Endodermal cell (in vitro differentiated cells): Measurements from ENCODE around the gene TRIM67. TPM values are rescaled to one million over a fixed set of nuclear protein-coding genes. Genes with fewer than 3 reads are reported as not detected.
A peak's percentile ranks its signal among the peaks of the same experiment; 100 is the strongest.

Experiments used
- DNase-seq: peaks from one replicate; pipeline ENCODE4 v3.0.0-alpha.2; 2017
- H3K27ac ChIP-seq: 2 replicates; pipeline ENCODE4 v1.5.1; 2013; ENCODE audit warnings: mild to moderate bottlenecking, low read depth, low read length, moderate library complexity
- H3K27me3 ChIP-seq: 2 replicates; pipeline ENCODE4 v1.6.1; 2013; ENCODE audit warnings: mild to moderate bottlenecking, low read length, moderate library complexity; ENCODE audit not compliant: insufficient read depth, control insufficient read depth, poor library complexity, severe bottlenecking
- H3K36me3 ChIP-seq: 2 replicates; pipeline ENCODE4 v1.7.0; 2013; ENCODE audit warnings: mild to moderate bottlenecking, low read length, moderate library complexity; ENCODE audit not compliant: control insufficient read depth, insufficient read depth
- H3K4me1 ChIP-seq: one replicate; pipeline ENCODE4 v1.7.0; 2013; ENCODE audit warnings: low read length; ENCODE audit not compliant: control insufficient read depth, insufficient read depth
- H3K4me3 ChIP-seq: 2 replicates; pipeline ENCODE4 v1.5.1; 2013; ENCODE audit warnings: mild to moderate bottlenecking, low read length, moderate library complexity
- H3K9ac ChIP-seq: 2 replicates; pipeline ENCODE4 v1.6.1; 2013; ENCODE audit warnings: mild to moderate bottlenecking, low read length, moderate library complexity; ENCODE audit not compliant: poor library complexity, severe bottlenecking; ENCODE audit errors: extremely low read depth
- H3K9me3 ChIP-seq: 2 replicates; pipeline ENCODE4 v1.6.1; 2013; ENCODE audit warnings: mild to moderate bottlenecking, low read length, moderate library complexity; ENCODE audit not compliant: control insufficient read depth
- H3K27ac Mint-ChIP-seq: 2 replicates; pipeline ENCODE4 v1.8.0; 2020; ENCODE audit warnings: mixed read lengths
- H3K27me3 Mint-ChIP-seq: 2 replicates; pipeline ENCODE4 v1.8.0; 2021; ENCODE audit warnings: mild to moderate bottlenecking, mixed read lengths; ENCODE audit not compliant: insufficient read depth
- H3K36me3 Mint-ChIP-seq: 2 replicates; pipeline ENCODE4 v1.8.0; 2020; ENCODE audit warnings: low read depth, mixed read lengths
- H3K4me1 Mint-ChIP-seq: 2 replicates; pipeline ENCODE4 v1.8.0; 2020; ENCODE audit warnings: mixed read lengths
- H3K4me3 Mint-ChIP-seq: 2 replicates; pipeline ENCODE4 v1.8.0; 2020; ENCODE audit warnings: mild to moderate bottlenecking, moderate library complexity, mixed read lengths
- H3K9me3 Mint-ChIP-seq: 2 replicates; pipeline ENCODE4 v1.8.0; 2020; ENCODE audit warnings: mild to moderate bottlenecking, mixed read lengths
- CTCF ChIP-seq: fragments of 200-600 bp; sonication (generic); conservative IDR thresholded peaks from 2 replicates; pipeline ENCODE4 v1.5.0; 2021; ENCODE audit warnings: antibody characterized with exemption, mild to moderate bottlenecking
- WGBS, 2 experiments: methylation state at CpG; one replicate each; pipeline versions ENCODE4 v1.1.5 to v1.1.7; 2013; ENCODE audit warnings: missing lambda C conversion rate in 2 of 2, mixed read lengths in 1 of 2; ENCODE audit not compliant: insufficient coverage in 1 of 2, insufficient read length in 1 of 2; 5-methylcytosine and 5-hydroxymethylcytosine counted together
- total RNA-seq, 2 donors: library from RNA; stranded (reverse); fragmentation: NEBNext Ultra II Directional in 1 of 2; extraction: Animal tissue kit (Norgen Biotek cat#: 25700) in 1 of 2; gene quantifications; 2 replicates in 1 of 2; 3 replicates in 1 of 2; pipeline ENCODE4 v1.2.1, GENCODE V29; 2021

Gene TRIM67
- total RNA-seq, 2 donors from 2014 or later, result 0.04 TPM

- peaks cover 92% of the 10 kb centered on the region for H3K27me3 Mint-ChIP-seq
- DNase-seq, result no peak
- TF ChIP-seq CTCF, result no peak
These were observed 40.2 kb downstream of the TRIM67 start for GRCh38 chr1:231201979-231202633.

GRCh38 chr1:231203259-231204057, 41.6 kb downstream of the TRIM67 start:
- H3K4me3 Mint-ChIP-seq, result no peak overlapping the region
- H3K36me3 Mint-ChIP-seq, result no peaks in the 10 kb centered on the region
- no peak for TF ChIP-seq CTCF
- H3K27ac Mint-ChIP-seq, result no peak overlapping the region
- H3K9ac ChIP-seq, result no peak overlapping the region
- H3K4me1 Mint-ChIP-seq, result no peaks in the 10 kb centered on the region
- H3K27ac ChIP-seq, result no peak overlapping the region
- no peak overlapping the region for H3K4me3 ChIP-seq
- H3K4me1 ChIP-seq, result no peaks in the 10 kb centered on the region
- H3K27me3 Mint-ChIP-seq, result peaks cover 93% of the 10 kb centered on the region
- DNase-seq, result no peak
- 88 to 94% methylated on average over 10 to 21 of the region's 21 CpGs for WGBS, 2 experiments
- peaks cover 28% of the 10 kb centered on the region for H3K27me3 ChIP-seq
- H3K9me3 Mint-ChIP-seq, result no peaks in the 10 kb centered on the region
- no peaks in the 10 kb centered on the region for H3K9me3 ChIP-seq
- H3K36me3 ChIP-seq, result no peaks in the 10 kb centered on the region

More at GRCh38 chr1:231201979-231202633, 40.2 kb downstream of the TRIM67 start:
- Histone ChIP-seq H3K36me3 (no peaks in the 10 kb centered on the region), H3K4me1 (peaks cover under 1% of the 10 kb centered on the region), H3K27me3 (peaks cover 28% of the 10 kb centered on the region), H3K9ac (no peak overlapping the region), H3K9me3 (no peaks in the 10 kb centered on the region), H3K4me3 (no peak overlapping the region), H3K27ac (no peak overlapping the region)
- no peak overlapping the region for H3K27ac Mint-ChIP-seq
- no peaks in the 10 kb centered on the region for H3K36me3 Mint-ChIP-seq
- no peak overlapping the region for H3K4me3 Mint-ChIP-seq
- H3K9me3 Mint-ChIP-seq, result no peaks in the 10 kb centered on the region
- H3K4me1 Mint-ChIP-seq, result no peaks in the 10 kb centered on the region
- 85 to 91% methylated on average over 5 of the region's 5 CpGs for WGBS, 2 experiments

- Histone ChIP-seq H3K27ac (no peak overlapping the region), H3K9ac (no peak overlapping the region), H3K9me3 (no peaks in the 10 kb centered on the region), H3K36me3 (no peaks in the 10 kb centered on the region), H3K4me3 (no peak overlapping the region), H3K4me1 (no peaks in the 10 kb centered on the region), H3K27me3 (peaks cover 6% of the 10 kb centered on the region)
- H3K36me3 Mint-ChIP-seq, result no peaks in the 10 kb centered on the region
- H3K4me3 Mint-ChIP-seq, result no peak overlapping the region
- DNase-seq, result no peak
- peak; percentile 54 for TF ChIP-seq CTCF
- peaks cover 75% of the 10 kb centered on the region for H3K27me3 Mint-ChIP-seq
- no peak overlapping the region for H3K27ac Mint-ChIP-seq
- peaks cover 3% of the 10 kb centered on the region for H3K4me1 Mint-ChIP-seq
- no peaks in the 10 kb centered on the region for H3K9me3 Mint-ChIP-seq
- WGBS, 2 experiments, result 78% methylated on average over 8 of the region's 8 CpGs; no CpG with 5 or more reads in 1 of the 2 experiments
These were observed 45.0 kb downstream of the TRIM67 start for GRCh38 chr1:231206856-231207255.
